ENCODE results near the gene UGT2B10.
"Not testable (repeated sequence)": the region's sequence is repeated elsewhere in the genome, so short reads cannot be mapped to it uniquely, and the experiment has no call there.

Gene UGT2B10

GRCh38 chr4:68810919-68811318 lies 4.9 kb upstream of the UGT2B10 start:
- no peak for DNase-seq (ENCODE audit: low read depth)
- no peak overlapping the region for H3K4me3 ChIP-seq (ENCODE audit: low read length)
- no peak for TF ChIP-seq CTCF (IDR thresholded peaks at IDR 0.05; ENCODE audit: insufficient read depth, low read depth, low read length, missing control alignments)

GRCh38 chr4:68816410-68817265 lies 844 bp downstream of the UGT2B10 start:
- not testable (repeated sequence) for H3K4me3 ChIP-seq (ENCODE audit: low read length); DNase-seq (ENCODE audit: low read depth)

GRCh38 chr4:68817386-68817785 lies 1.6 kb downstream of the UGT2B10 start:
- DNase-seq (ENCODE audit: low read depth) = no peak
- TF ChIP-seq CTCF (IDR thresholded peaks at IDR 0.05; ENCODE audit: insufficient read depth, low read depth, low read length, missing control alignments) = no peak
- H3K4me3 ChIP-seq (ENCODE audit: low read length) = no peak overlapping the region

- DNase-seq (ENCODE audit: low read depth) = not testable (repeated sequence)
Measured at GRCh38 chr4:68818030-68818462, 2.3 kb downstream of the UGT2B10 start.

GRCh38 chr4:68831642-68832041 lies 15.8 kb downstream of the UGT2B10 start:
- no peak overlapping the region for H3K4me3 ChIP-seq (ENCODE audit: low read length)
- no peak for TF ChIP-seq CTCF (IDR thresholded peaks at IDR 0.05; ENCODE audit: insufficient read depth, low read depth, low read length, missing control alignments)
- no peak for DNase-seq (ENCODE audit: low read depth)

More at GRCh38 chr4:68818030-68818462, 2.3 kb downstream of the UGT2B10 start:
- H3K4me3 ChIP-seq (ENCODE audit: low read length) = not testable (repeated sequence)

GRCh38 chr4:68850293-68850692 lies 34.5 kb downstream of the UGT2B10 start:
- no peak overlapping the region for H3K4me3 ChIP-seq (ENCODE audit: low read length)
- no peak for DNase-seq (ENCODE audit: low read depth)
- TF ChIP-seq CTCF (IDR thresholded peaks at IDR 0.05; ENCODE audit: insufficient read depth, low read depth, low read length, missing control alignments) = no peak

- no peak for TF ChIP-seq CTCF (IDR thresholded peaks at IDR 0.05; ENCODE audit: insufficient read depth, low read depth, low read length, missing control alignments)
- no peak for DNase-seq (ENCODE audit: low read depth)
- H3K4me3 ChIP-seq (ENCODE audit: low read length) = no peak overlapping the region
Measured at GRCh38 chr4:68855771-68856170, 40.0 kb downstream of the UGT2B10 start.

- H3K4me3 ChIP-seq (ENCODE audit: low read length) = no peak overlapping the region
- no peak for TF ChIP-seq CTCF (IDR thresholded peaks at IDR 0.05; ENCODE audit: insufficient read depth, low read depth, low read length, missing control alignments)
- DNase-seq (ENCODE audit: low read depth) = no peak
Measured at GRCh38 chr4:68858039-68858438, 42.2 kb downstream of the UGT2B10 start.

All from epithelial cell of esophagus (primary cell).